SHP77 (cell line): Measurements from ENCODE around the gene DCST1.

Experiments used
- DNase-seq, 2 experiments: peaks; one replicate each; lab custom pipeline; 2025; lab: John Stamatoyannopoulos, UW

Gene DCST1

GRCh38 chr1:155052439-155053395, 19.1 kb downstream of the DCST1 start:
- DNase-seq: peak in 1 of 2 experiments; percentile 48

DNA sequence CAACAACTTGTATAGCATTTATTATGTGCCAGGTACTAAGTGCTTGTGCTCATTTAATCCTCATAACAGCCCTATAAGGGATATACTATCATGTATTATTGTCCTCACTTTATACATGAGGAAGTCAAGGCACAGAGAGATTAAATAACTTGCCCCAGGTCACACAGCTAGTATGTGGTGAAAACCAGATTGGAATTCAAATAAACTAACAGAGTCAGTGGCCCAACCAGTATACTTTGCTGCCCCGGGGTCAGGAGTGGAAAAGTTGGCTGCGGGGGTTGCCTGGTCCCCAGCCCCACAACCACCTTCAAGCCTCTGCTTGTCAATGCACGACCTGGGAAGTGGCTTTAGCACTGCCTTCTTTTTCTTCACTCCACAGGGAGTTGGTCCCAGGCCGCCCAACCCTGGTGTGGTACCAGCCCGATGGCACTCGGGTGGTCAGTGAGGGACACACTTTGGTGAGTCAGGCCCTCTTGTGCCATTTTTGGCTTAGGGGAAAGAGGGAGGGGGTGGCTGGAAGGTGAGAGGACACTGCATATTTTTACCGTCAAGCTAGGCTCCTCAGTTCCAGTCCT, 20.0 kb downstream of the DCST1 start:
- no peak for DNase-seq

DNA sequence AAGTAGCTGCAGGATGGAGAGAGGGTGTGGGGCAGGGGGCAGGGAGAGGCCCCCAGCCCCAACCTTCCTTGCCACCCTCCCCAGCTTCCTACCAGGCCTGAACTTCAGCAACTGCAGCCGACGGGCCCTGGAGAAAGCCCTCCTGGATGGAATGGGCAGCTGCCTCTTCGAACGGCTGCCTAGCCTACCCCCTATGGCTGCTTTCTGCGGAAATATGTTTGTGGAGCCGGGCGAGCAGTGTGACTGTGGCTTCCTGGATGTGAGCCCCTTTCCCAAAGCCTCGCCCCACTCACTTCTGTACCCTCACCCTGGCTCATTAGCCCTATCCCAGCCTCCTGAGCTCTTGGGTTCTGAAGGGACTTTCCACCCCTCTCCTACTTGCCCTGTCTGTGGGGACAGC, 23.5 kb downstream of the DCST1 start:
- no peak for DNase-seq

DNA sequence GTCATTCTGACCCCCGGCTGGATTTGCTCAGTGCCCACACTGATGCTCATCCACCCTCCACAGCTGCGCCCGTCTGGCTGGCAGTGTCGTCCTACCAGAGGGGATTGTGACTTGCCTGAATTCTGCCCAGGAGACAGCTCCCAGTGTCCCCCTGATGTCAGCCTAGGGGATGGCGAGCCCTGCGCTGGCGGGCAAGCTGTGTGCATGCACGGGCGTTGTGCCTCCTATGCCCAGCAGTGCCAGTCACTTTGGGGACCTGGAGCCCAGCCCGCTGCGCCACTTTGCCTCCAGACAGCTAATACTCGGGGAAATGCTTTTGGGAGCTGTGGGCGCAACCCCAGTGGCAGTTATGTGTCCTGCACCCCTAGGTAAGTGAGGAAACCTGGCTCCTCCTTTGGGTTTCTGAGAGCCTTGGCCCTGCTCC, 24.2 kb downstream of the DCST1 start:
- no peak for DNase-seq

DNA sequence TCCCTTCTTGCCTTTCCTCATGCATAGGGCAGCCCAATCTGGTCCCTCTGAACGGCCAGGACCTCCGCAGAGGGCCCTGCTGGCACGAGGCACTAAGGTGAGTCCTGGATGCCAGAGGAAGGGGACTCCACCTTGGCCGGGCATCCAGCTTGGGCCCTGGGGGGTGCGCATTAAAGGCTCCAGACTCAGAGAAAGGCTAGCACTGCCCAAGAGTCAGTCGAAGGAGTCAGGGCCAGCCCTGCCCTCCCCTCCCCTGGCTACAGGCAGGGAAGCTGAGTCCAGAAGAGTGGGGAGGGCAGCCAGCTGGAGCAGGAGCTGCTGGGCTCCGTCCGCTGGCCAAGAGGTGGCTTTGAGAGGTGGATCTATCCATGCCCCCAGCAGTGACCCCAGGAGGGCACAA, 27.1 kb downstream of the DCST1 start:
- no peak for DNase-seq

DNA sequence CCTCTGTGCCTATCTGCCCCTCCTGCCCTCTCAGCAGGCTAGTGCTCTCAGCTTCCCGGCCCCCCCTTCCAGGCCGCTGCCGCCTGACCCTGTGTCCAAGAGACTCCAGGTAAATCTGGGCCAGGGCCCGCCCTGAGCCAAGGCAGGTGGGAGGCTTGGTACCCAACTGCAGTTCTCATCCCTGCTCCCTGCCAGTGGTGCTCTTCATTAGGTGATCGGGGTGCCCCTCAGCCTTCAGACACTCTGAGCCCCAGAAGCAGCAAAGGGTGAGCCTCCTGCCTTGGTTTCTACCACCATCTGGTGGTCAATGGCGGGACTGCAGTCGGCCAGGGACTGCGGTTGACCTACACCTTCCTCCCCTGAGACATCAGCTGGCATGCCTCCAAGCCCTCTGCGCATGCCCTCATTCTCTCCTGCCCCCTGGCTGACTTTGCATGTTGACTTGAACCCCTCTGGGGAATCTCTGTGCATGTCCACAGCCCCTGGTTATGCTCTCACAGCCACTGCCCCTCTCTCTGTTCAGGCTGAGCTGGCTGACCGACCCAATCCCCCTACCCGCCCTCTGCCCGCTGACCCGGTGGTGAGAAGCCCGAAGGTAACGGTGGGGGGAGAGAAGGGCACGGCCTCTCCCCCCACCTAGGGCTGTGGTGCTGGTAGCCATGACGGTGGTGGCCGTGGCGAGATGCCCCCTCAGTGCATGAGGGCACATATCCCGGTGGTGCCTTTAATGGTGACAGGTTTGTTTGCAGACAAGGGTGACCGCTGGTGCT, 27.9 kb downstream of the DCST1 start:
- DNase-seq: peak; percentile 90 to 94

DNA sequence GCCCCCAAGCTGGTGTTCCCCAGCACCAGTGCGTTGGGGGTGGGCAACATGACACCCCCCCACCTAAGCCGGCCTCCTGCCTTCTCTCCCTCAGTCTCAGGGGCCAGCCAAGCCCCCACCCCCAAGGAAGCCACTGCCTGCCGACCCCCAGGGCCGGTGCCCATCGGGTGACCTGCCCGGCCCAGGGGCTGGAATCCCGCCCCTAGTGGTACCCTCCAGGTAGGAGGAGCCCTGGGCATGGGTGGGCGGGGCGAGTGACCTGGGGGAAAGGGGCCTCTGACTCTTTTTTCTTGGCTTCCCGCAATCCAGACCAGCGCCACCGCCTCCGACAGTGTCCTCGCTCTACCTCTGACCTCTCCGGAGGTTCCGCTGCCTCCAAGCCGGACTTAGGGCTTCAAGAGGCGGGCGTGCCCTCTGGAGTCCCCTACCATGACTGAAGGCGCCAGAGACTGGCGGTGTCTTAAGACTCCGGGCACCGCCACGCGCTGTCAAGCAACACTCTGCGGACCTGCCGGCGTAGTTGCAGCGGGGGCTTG, 28.6 kb downstream of the DCST1 start:
- no peak for DNase-seq

GRCh38 chr1:155062702-155063411, 29.2 kb downstream of the DCST1 start:
- DNase-seq: no peak

DNA sequence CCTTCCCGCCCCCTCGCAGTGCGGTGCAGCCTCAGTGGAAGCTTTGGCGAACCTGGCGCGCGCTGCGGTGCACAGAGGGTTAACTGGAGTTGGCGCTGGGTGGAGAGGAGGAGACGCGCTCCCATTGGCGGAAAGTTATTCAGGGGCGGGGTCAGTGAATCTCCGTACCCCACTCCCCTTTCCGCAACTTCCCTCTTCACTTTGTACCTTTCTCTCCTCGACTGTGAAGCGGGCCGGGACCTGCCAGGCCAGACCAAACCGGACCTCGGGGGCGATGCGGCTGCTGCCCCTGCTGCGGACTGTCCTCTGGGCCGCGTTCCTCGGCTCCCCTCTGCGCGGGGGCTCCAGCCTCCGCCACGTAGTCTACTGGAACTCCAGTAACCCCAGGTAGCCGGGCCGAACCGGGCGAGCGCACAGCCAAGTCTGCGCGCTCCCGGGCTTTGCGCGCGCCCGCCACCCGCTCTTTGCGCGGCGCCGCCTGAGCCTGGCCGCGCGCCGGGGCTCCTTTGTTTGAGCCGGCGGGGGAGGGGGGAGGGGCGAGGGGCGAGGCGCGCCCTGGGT, 30.0 kb downstream of the DCST1 start, which contains the start of gene EFNA4:
Gene EFNA4 (plus strand): TSS at position 191 of the 561 bp plus-strand sequence. CDS start 84 bp downstream, at position 275.
- DNase-seq: peak; percentile 43 to 68

GRCh38 chr1:155064111-155064831, 30.6 kb downstream of the DCST1 start:
- peak; percentile 23 to 66 for DNase-seq

GRCh38 chr1:155064832-155065429, 31.3 kb downstream of the DCST1 start:
- no peak for DNase-seq

GRCh38 chr1:155066777-155067176, 33.2 kb downstream of the DCST1 start:
- DNase-seq: no peak

DNA sequence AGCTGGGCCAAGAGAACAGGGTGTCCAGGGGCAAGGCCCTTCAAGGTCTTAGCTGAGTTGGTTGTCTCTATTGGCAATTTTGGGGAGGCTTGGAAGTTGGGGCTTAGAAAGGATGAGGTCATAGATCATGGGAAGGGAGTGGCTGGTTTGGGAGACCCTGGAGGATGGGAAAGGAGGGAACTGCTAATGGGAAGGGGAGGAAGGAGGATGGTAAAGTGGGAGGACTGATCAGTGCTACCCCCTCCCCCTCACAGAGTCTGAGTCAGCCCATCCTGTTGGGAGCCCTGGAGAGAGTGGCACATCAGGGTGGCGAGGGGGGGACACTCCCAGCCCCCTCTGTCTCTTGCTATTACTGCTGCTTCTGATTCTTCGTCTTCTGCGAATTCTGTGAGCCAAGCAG, 35.0 kb downstream of the DCST1 start:
- DNase-seq: no peak

DNA sequence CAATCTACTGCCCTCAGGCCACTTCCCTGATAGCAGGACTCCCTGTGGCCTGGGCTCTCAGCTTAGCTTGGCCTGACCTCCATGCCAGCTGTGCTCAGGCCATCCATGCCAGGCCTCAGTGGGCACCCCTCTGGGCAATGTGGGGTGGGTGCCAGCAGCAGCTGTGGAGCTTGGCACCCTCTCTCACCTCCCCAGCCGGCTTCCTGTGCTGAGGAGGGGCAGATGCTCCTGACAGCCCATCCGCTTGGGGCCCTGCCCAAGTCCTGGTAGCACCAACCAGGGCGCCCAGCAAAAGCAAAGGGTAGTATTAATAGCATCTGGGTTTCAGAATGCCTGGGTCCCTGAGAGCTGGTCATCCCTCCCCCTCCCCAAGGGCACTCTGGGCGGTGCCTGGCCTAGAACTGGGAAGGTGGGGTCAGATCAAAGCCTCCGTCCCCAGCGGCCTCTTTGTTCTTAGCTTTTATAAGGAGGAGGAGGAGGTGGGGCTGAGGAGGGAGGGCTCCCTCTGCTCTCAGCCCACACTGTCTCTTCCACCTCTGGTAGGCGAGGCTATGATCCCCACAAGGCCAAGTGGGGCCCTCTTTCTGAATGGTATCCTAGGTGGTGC, 36.0 kb downstream of the DCST1 start:
- DNase-seq: peak in 1 of 2 experiments; percentile 53

DNA sequence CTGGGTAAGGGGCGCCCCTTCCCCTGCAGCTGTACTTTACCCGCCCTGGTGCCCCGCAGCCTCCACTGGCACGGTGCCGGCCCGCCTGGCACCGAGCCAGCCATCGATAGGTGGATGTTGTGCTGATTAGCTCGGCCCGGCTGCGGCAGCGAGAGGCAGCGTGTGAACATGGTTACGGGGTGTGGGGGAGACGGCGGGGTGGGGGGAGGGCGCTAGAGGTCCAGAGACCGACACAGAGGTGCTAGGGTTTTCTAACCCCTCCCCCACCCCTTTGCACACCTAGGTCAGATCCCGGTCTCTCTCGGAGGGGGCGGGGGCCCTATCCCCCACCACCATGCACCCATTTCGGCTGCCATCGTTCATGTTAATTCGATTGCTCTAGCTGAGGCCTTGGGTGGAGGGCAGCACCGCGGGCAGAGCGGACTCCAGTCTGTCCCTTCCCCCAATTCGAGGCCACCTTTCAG, 36.6 kb downstream of the DCST1 start:
- DNase-seq: peak in 1 of 2 experiments; percentile 33

DNA sequence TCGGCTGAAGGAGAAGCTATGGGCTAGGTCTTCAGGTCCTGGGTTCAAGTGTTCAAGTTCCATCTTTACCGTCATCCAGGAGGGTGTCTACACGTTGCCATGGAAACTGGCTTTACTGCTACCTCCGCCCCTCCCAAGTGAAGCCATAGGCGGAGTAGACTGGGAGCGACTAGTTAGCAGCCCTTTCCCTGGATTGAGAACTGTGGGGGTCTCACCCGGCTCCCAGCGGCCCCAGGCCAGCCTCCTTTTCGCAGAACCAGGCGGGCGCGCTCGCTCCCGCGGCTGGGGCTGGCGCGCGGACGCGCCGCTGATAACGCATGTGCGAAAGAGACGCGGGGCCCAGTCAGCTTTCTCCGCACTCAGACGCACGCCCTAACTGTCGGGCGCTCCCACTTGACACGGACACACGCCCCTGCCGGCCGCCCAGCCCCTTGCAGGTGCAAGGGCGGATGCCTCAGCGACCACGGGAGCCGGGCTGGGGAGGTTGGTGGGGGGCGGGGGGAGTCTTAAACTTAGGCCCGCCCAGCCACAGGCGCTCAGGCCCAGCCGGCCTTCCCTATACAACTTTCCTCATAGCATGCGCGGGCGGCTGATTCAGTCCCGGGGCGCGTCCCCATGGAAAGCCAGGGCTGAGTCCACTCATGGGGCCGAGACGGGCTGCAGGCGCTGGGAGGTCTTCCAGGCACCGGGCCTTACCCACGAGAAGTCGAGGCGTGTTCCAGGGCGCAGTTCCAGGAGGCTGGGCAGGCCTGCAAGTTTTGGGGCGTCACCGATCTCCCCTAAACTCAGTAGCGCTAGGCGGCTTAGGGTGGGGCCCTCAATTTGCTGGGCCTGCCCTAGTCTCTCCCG, 37.3 kb downstream of the DCST1 start:
- peak; percentile 94 to 97 for DNase-seq

GRCh38 chr1:155071701-155072100, 38.1 kb downstream of the DCST1 start:
- DNase-seq: peak; percentile 31 to 48

DNA sequence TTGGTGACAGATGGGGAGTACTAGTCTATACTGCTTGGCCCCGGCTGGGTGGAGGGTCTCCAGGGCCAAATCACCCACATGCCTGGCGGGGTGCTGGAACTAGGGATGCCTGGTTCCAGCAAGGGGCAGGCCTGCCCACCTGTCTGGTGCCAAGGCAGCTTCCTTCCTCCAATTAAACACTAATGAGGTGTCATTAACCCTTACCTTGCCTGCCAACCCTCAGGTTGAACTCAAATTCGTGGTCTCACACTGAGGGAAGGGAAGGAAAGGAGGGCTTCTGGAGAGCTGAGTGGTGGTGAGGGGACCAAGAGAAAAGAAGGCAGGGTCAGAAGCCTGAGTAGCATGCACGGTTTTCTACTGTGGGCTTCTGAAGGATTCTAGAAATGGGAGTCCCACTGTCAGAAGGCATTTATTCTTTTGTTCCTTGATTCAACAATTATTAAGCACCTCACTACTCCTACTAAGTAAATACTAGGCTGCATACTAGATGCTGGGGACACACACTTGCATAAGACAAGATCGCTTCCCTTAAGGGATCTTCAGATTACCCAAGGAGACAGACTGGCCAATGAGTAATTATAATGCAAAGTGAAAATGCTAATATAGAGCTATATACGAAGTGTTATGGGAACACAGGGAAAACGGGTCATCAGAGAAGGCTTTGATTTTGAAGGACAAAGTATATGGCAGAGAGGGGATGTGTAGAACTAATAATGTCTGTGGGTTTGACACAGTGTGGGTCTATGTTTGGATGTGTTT, 39.1 kb downstream of the DCST1 start:
- no peak for DNase-seq
